PFSK-1 (cell line): ENCODE measurements around the gene NRXN3.

Source experiments
- FOXP2 ChIP-seq: optimal IDR thresholded peaks from 2 replicates; pipeline ENCODE3; 2011; ENCODE audit warnings: borderline replicate concordance, control low read depth, inconsistent platforms; ENCODE audit not compliant: insufficient read depth; ENCODE audit errors: extremely low read length, extremely low read depth
- POLR2AphosphoS5 ChIP-seq: IDR thresholded peaks from 2 replicates; pipeline ENCODE4 v1.6.1; 2012; ENCODE audit warnings: low read depth, mild to moderate bottlenecking, control low read depth, low read length, moderate library complexity
- SIN3A ChIP-seq: IDR thresholded peaks from 2 replicates; pipeline ENCODE4 v1.6.1; 2012; ENCODE audit warnings: mild to moderate bottlenecking, low read length, moderate library complexity, borderline replicate concordance; ENCODE audit not compliant: insufficient read depth
- TAF1 ChIP-seq: IDR thresholded peaks from 2 replicates; pipeline ENCODE4 v1.6.1; 2012; ENCODE audit warnings: low read length, control low read depth, borderline replicate concordance; ENCODE audit not compliant: insufficient read depth
- TF ChIP-seq, protein P1 (sequence below), 2 experiments: IDR thresholded peaks; 2 replicates each; pipeline versions ENCODE4 v1.6.1 to v1.8.0; 2011 to 2012; ENCODE audit warnings: low read depth in 2 of 2, low read length in 2 of 2, control low read depth in 1 of 2, inconsistent platforms in 1 of 2, mild to moderate bottlenecking in 1 of 2, moderate library complexity in 1 of 2; ENCODE audit not compliant: insufficient read depth in 1 of 2

DNA sequence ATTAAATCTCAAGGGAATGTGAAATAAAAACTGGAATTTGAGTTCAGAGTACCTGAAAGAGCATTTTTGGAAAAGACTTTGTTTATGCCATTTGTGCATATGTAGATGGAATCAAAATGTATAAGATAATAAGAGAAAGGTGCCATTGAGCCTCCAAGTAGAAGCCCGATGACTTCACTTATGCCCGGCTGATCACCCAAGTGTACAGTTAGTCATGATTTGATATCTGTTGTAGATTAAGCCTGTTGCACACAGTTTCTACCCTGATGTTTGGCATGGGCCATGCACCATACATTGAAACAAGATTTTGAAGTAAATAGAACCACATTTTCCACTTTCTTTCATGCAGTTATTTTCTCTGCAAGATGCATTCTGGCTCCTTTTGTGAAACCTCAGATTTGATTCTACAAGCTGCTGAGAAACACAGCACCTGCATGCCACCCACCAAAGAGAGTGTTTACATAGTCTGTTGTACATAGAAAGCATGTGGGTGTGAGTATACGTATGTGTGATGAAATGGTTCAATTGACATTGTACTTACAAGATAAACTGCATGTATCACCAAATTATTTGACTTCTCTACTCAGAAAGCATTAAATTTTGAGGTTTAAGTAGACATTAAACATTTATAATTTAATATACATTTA is 1268.6 kb downstream of the NRXN3 start:
- TF ChIP-seq, protein P1, sequence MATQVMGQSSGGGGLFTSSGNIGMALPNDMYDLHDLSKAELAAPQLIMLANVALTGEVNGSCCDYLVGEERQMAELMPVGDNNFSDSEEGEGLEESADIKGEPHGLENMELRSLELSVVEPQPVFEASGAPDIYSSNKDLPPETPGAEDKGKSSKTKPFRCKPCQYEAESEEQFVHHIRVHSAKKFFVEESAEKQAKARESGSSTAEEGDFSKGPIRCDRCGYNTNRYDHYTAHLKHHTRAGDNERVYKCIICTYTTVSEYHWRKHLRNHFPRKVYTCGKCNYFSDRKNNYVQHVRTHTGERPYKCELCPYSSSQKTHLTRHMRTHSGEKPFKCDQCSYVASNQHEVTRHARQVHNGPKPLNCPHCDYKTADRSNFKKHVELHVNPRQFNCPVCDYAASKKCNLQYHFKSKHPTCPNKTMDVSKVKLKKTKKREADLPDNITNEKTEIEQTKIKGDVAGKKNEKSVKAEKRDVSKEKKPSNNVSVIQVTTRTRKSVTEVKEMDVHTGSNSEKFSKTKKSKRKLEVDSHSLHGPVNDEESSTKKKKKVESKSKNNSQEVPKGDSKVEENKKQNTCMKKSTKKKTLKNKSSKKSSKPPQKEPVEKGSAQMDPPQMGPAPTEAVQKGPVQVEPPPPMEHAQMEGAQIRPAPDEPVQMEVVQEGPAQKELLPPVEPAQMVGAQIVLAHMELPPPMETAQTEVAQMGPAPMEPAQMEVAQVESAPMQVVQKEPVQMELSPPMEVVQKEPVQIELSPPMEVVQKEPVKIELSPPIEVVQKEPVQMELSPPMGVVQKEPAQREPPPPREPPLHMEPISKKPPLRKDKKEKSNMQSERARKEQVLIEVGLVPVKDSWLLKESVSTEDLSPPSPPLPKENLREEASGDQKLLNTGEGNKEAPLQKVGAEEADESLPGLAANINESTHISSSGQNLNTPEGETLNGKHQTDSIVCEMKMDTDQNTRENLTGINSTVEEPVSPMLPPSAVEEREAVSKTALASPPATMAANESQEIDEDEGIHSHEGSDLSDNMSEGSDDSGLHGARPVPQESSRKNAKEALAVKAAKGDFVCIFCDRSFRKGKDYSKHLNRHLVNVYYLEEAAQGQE (IDR thresholded peaks at IDR 0.05; ENCODE audit: insufficient read depth in 1 of 2, low read depth in 2 of 2, low read length in 2 of 2) = no peak
- no peak for TF ChIP-seq POLR2AphosphoS5
- no peak for TF ChIP-seq TAF1
- no peak for TF ChIP-seq FOXP2
- no peak for TF ChIP-seq SIN3A
